ELR (cell line): Measurements from ENCODE around the gene KIFC3.
"Not testable (repeated sequence)": the region's sequence is repeated elsewhere in the genome, so short reads cannot be mapped to it uniquely, and the experiment has no call there.

Experiments used
- DNase-seq: peaks from one replicate; pipeline ENCODE4 v3.0.0-alpha.2; 2015; ENCODE audit warnings: low read depth

KIFC3 gene

GRCh38 chr16:57722651-57723050 is 79.6 kb downstream of the KIFC3 start:
- no peak for DNase-seq

- no peak for DNase-seq
Observed at GRCh38 chr16:57722210-57722499, 80.1 kb downstream of the KIFC3 start.

DNA sequence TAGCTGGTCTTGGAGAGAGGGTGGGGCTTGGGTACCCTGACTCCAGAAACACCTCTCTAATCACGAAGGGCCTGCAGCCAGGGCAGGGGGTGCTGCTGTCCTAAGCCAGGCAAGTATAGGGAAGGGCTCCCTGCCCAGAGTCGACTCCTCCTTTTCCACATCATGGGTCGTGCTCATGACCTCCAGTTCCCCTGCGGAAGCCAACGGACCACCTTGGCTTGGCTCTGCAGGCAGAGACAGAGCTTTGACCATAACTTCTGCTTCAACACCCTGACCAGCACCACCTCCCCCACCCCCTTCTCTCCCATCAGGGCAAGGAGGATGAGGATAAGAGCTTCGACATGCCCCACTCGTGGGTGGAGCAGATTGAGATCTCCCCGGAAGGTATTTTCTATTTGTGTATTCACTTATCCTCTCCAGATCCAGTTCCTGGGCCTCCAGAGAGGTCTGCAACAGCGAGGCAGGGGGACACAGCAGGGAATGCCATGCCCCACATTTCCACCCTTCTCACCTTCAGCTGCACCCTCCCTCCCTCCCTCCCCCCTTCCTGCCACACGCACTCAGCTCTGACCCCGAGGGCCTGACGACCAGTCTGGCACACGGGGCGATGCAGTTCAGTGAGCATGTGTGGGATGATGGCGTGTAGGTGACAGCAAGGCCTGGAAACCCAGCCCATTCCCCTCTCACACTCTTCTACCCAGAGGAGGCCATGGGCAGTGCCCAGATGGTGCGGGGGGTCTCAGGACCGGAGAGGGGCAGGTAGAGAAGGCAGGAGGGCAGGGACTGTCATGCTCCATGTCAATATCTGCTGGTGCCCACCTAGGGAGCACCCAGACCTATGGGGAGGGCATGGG is 80.7 kb downstream of the KIFC3 start:
- DNase-seq = no peak

- peak; percentile 73 for DNase-seq
Observed at GRCh38 chr16:57720142-57720575, 82.1 kb downstream of the KIFC3 start.

DNA sequence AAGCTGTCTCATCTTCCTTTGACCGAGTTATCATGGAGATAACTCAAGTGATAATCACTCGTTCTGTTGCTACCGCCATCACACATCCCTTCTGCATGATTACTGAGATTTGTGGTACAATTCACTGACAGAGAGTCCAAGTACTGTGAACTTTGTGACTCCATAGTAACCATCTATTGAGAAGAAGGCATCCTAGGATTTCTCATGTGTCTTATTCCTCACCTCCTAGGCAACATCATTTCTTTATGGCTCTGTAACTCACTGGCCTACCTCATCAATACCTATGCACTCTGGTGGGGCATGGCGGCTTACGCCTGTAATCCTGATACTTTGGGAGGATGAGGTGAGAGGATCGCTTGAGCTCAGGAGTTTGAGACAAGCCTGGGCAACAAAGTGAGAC is 88.2 kb downstream of the KIFC3 start:
- DNase-seq = no peak

- DNase-seq = no peak
Observed at GRCh38 chr16:57713596-57713995, 88.7 kb downstream of the KIFC3 start.

DNA sequence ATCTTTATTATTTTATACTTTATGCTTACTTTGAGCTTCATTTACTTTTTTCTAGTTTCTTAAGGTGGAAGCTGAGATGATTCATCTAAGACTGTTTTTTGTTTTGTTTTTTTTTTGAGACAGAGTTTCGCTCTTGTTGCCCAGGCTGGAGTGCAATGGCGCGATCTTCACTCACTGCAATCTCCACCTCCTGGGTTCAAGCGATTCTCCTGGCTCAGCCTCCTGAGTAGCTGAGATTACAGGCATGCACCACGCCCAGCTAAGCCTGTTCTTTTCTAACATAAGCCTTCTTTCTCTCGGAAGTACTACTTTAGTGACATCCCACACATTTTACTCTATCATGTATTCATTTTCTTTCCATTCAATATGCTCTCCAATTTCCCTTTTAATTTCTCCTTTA is 89.7 kb downstream of the KIFC3 start:
- DNase-seq = not testable (repeated sequence)

DNA sequence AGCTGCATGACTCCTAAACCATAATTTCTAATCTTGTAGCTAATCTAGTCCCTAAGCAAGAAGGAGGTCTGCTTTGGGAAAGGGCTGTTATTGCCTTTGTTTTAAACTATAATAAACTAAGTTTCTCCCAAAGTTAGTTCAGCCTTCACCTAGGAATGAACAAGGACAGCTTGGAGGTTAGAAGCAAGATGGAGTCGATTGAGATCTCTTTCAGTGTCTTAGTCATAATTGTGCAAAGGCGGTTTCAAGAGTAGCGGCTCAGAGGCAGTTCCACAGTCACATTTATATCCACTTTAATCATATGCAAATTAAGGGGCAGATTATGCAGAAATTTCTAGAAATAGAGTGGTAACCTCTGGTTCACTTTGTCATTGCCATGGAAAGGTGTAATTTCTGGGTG is 90.3 kb downstream of the KIFC3 start:
- DNase-seq = no peak

- DNase-seq = no peak
Observed at GRCh38 chr16:57711346-57711745, 90.9 kb downstream of the KIFC3 start.

GRCh38 chr16:57709663-57710062 is 92.6 kb downstream of the KIFC3 start:
- DNase-seq = no peak
